ENCODE results near the gene TRPC4AP.

Gene TRPC4AP

DNA sequence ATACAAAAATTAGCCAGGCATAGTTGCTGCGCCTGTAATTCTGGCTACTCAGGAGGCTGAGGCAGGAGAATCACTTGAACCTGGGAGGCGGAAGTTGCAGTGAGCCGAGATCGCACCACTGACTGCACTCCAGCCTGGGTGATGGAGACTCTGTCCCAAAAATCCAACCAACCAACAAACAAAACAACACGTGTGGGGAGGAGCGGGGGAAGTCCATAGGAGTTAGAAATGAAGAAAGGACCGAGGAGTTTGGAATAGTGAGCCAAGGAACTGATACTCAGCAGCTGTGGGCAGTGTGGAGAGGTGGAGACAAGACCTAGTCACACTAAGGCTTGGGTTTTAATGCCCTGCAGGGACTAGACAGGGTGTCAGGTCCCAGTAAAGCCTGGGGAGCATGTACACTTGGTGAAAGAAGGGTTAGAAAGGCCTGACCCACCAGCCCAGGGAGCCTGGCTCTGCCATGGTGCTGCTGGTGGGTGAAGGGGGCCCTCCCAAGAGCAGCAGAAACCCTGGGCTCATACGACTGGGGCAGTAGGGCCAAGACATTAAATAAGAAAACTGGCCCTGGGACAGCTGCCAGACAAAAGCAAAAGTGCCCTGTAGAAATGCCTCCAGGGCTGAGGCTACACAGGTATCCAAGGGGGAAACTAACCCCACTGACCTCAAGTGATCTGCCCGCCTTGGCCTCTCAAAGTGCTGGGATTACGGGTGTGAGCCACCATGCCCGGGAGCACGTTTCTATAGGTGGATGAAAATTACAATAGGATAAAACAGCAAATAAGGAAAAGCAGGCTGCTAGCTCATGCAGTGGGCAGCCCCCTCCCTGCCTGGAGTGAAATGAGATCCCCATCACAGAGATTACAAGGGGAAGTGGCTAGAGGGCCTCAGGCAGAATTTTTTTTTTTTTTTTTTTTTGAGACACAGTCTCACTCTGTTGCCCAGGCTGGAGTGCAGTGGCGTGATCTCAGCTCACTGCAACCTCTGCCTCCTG is 78.9 kb downstream of the TRPC4AP start:
- H3K9me3 ChIP-seq (ENCODE audit: low read length) = no peaks in the 10 kb centered on the region
- no peak overlapping the region for H3K4me3 ChIP-seq (ENCODE audit: low read length)
- peaks cover 83% of the 10 kb centered on the region for H3K36me3 ChIP-seq (ENCODE audit: insufficient read depth, low read length)
- no peaks in the 10 kb centered on the region for H3K4me1 ChIP-seq (ENCODE audit: insufficient read depth, low read length)
- H3K27me3 ChIP-seq (ENCODE audit: insufficient read depth, low read length) = no peaks in the 10 kb centered on the region
- H2AFZ ChIP-seq (ENCODE audit: low read depth, low read length) = no peak overlapping the region

DNA sequence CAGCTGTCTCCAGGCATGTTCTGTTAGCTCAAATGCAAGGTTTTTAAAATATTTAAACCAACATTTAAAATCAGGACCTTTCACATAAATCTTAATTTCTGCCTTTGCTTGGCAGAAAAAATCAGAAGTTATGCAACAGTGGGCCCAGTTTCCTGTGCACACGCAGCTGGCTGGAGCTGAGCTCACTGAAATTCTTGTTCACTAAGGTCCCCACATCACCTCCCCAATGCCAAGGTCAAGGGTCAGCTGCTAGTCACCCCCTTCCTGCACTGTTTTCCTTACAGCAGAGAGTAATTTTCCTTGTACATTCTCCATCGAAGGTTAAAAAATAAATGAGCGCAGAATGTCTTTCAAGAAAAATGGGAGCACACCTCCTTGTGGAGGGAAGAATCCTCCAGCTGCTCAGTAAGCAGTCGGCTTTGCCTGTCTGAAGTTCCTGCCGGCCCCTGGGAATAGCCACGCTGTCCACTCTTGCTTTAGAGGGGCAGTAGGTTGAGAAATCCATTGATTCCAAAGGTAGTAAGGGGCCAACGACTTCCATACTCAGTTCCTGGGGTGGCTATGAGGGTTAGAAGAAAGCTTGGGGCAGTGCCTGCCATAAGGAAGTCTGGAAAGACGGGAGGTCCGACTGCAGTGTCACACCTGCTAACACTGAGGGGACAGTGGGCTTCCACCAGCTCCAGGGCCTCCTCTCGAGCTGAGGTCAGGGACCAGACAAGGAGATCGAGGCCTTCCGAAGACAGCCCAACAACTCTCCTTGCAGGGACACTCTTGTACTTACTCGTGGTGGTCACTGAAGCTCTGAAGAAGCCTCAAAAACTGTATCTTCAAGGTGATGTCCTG is 80.2 kb downstream of the TRPC4AP start:
- Histone ChIP-seq H3K4me3 (ENCODE audit: low read length) (no peak overlapping the region), H3K27me3 (ENCODE audit: insufficient read depth, low read length) (no peaks in the 10 kb centered on the region), H3K36me3 (ENCODE audit: insufficient read depth, low read length) (peaks cover 87% of the 10 kb centered on the region), H3K9me3 (ENCODE audit: low read length) (no peaks in the 10 kb centered on the region), H3K4me1 (ENCODE audit: insufficient read depth, low read length) (no peaks in the 10 kb centered on the region), H2AFZ (ENCODE audit: low read depth, low read length) (no peak overlapping the region)

DNA sequence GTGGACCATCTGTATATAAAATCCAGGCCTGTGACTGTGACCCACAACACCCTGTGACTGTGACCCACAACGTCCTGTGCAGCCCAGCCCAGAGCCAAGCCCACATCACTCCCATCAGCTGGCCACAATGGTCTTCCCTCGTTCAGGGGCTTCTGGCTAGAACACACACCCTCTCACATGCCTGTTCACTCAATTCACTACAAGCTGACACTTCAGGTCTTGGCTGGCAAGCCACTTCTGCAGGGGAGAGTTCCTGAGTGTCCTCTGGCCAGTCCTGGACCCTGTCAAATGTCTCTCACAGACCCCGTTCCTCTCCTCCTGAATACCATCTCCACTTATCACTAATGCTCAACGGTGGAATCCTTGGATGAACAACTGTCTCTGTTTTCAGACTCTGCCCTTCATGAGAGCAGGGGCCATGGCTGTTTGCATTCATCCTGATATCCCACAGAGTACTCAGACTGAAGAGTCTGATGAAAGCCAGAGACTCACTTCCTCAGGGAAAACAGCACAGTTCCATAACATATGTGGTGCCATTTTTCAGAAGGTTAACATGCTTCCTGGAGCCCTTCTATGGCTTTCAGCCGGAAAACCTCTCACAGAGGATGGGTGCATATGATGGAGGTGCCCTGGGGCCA is 80.9 kb downstream of the TRPC4AP start:
- H3K4me1 ChIP-seq (ENCODE audit: insufficient read depth, low read length) = no peaks in the 10 kb centered on the region
- H3K9me3 ChIP-seq (ENCODE audit: low read length) = no peaks in the 10 kb centered on the region
- H3K36me3 ChIP-seq (ENCODE audit: insufficient read depth, low read length) = peaks cover 88% of the 10 kb centered on the region
- H3K27me3 ChIP-seq (ENCODE audit: insufficient read depth, low read length) = no peaks in the 10 kb centered on the region
- no peak overlapping the region for H2AFZ ChIP-seq (ENCODE audit: low read depth, low read length)
- no peak overlapping the region for H3K4me3 ChIP-seq (ENCODE audit: low read length)

DNA sequence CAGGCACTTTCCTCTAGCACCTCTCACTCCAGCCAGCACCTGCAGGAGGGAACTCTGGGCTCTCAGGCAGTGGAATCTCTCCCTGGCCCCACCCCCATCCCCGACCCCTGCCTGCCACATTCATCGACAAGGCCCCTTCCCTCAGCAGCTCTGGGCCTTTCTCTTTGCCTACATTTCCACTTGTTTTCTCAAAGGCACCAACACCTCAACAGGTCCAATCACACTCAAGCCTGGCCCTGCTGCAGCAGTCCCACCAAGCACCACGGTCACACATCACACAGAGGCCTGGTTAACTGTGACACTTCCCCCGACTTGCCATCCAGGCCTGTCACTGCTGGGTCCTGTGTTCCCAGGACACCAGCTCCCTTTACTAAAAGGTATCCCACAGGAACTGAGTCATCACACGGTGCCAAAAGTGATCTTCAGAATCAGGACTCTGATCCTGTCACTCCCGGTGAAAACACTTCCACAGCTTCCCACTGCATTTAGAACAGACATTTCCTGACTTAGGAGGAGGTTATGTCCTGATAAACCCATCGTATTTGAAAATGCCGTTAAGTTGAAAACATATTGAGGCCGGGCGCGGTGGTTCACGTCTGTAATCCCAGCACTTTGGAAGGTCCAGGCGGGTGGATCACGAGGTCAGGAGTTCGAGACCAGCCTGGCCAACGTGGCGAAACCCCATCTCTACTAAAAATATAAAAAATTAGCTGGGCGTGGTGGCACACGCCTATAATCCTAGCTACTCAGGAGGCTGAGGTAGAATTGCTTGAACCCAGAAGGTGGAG is 82.0 kb downstream of the TRPC4AP start:
- Histone ChIP-seq H3K36me3 (ENCODE audit: insufficient read depth, low read length) (peaks cover 89% of the 10 kb centered on the region), H2AFZ (ENCODE audit: low read depth, low read length) (no peak overlapping the region), H3K4me1 (ENCODE audit: insufficient read depth, low read length) (no peaks in the 10 kb centered on the region), H3K9me3 (ENCODE audit: low read length) (no peaks in the 10 kb centered on the region), H3K4me3 (ENCODE audit: low read length) (no peak overlapping the region), H3K27me3 (ENCODE audit: insufficient read depth, low read length) (no peaks in the 10 kb centered on the region)

DNA sequence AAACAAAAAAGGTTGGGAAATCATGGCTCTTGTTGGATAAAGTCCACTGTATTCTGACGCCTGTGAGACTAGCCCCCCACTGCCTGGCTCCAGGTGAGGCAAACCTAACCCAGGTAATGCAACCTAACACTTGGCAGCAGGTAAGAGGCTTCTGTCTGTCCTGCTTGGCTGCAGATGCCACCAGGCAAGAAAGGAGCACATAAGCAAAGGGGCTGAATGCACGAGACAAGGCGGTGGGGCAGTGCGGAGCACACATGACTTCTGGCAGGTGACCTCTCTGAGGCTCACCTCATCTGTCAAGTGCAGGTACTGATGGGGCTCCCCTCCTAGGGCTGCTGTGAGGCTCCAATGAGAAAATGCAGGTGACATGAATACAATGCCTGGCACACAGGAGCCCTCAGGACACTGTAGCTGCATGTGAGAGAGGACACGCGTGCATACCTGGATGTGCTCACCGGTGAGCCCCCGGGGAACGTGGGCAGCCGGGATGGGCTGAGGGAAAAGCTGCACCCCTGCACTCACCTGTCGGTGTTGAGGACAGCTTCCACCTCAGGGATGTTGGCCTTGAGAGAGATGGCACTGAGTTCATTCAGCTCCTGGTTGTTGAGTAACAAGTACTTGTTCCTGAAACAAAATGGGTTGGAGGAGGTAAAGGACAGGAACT is 82.8 kb downstream of the TRPC4AP start:
- Histone ChIP-seq H3K27me3 (ENCODE audit: insufficient read depth, low read length) (no peaks in the 10 kb centered on the region), H3K9me3 (ENCODE audit: low read length) (no peaks in the 10 kb centered on the region), H3K4me3 (ENCODE audit: low read length) (no peak overlapping the region), H3K4me1 (ENCODE audit: insufficient read depth, low read length) (no peaks in the 10 kb centered on the region), H2AFZ (ENCODE audit: low read depth, low read length) (no peak overlapping the region), H3K36me3 (ENCODE audit: insufficient read depth, low read length) (peaks cover 89% of the 10 kb centered on the region)

DNA sequence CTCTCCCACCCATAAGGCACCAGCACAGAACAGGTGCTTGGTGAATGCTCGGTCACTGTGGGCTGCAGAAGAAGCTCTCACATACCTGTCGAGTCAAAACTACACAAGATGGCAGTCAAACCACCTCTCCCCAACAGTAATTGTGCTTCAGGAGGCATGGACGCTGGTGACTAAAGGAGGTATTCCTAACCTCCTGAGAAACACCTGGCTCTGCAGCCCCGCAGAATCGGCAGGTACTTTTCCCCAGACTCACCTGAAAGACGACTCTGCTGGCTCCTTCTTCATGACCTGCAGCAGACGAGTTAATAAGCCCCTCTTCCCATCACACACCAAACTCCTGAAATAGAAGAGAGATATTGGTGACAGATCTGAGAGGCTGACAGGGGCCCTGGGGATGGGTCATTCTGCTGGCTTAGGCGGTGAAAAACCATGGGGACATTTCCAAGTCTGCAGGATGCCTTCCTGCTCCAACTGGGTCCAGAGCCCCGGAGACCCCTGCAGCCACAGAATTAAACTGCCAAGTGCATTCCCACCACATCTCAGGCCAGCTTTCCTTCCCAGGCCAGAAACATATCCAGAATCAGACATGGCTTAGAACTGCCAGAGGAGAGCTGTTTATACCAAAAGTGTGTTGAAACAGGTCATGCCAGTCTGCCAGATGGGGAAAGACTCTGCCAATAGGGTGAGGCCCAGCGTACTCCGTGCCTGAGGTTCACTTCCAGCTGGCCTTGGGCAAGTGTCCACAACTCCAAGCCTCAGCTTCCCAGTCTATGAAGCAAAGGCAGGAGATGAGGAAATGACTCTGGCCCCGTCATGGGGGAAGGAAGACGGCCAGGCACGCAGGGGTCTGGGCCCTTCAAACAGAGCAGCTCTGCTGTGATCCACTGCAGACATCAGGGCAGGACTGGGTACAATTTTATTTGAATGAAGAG is 83.9 kb downstream of the TRPC4AP start:
- H3K27me3 ChIP-seq (ENCODE audit: insufficient read depth, low read length) = no peaks in the 10 kb centered on the region
- no peak overlapping the region for H2AFZ ChIP-seq (ENCODE audit: low read depth, low read length)
- H3K9me3 ChIP-seq (ENCODE audit: low read length) = no peaks in the 10 kb centered on the region
- no peak overlapping the region for H3K4me3 ChIP-seq (ENCODE audit: low read length)
- H3K4me1 ChIP-seq (ENCODE audit: insufficient read depth, low read length) = no peaks in the 10 kb centered on the region
- peaks cover 92% of the 10 kb centered on the region for H3K36me3 ChIP-seq (ENCODE audit: insufficient read depth, low read length)

DNA sequence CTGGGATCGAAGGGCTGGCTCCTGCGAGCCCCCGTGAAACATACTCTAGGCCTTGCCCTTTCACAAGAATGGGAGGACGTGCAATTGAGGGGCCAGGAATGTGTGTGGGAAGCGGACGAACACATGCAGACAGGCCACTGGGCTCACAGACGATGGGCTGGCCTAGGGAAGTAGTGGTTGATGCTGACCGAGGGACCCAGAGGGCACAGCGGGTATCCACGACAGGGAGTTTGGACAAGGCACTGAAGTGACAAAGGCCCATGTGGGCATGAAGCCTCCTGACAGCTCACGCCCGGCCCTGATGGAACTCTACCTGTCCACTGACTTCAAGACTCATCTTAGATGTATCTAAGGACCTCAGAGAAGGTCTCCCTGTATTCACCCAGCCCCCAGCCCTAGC is 84.7 kb downstream of the TRPC4AP start:
- Histone ChIP-seq H2AFZ (ENCODE audit: low read depth, low read length) (no peak overlapping the region), H3K4me3 (ENCODE audit: low read length) (no peak overlapping the region), H3K36me3 (ENCODE audit: insufficient read depth, low read length) (peaks cover 93% of the 10 kb centered on the region)

DNA sequence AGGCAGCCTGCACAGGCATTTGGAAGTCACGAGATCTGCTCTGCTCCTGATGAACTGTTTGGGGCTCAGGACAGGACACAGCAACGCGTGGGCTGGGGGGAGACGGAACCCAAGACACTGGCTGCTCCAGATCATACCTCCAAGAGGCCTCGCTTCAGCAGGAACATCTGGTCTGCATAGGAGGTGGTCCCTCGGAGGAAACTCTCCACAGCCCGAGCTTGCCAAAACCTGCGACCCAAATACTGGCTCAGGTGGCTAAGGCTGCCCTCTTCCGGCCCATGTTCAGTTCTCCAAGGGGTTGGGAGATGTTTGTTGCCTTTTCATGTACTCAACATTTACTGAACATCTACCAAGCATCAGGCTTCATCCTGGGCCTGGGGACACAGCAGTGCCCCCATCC is 85.2 kb downstream of the TRPC4AP start:
- H2AFZ ChIP-seq (ENCODE audit: low read depth, low read length) = no peak overlapping the region
- no peaks in the 10 kb centered on the region for H3K27me3 ChIP-seq (ENCODE audit: insufficient read depth, low read length)
- no peak overlapping the region for H3K4me3 ChIP-seq (ENCODE audit: low read length)
- peaks cover 93% of the 10 kb centered on the region for H3K36me3 ChIP-seq (ENCODE audit: insufficient read depth, low read length)
- H3K9me3 ChIP-seq (ENCODE audit: low read length) = no peaks in the 10 kb centered on the region
- no peaks in the 10 kb centered on the region for H3K4me1 ChIP-seq (ENCODE audit: insufficient read depth, low read length)

More for the DNA sequence above, 84.7 kb downstream of the TRPC4AP start:
- no peaks in the 10 kb centered on the region for H3K4me1 ChIP-seq (ENCODE audit: insufficient read depth, low read length)
- no peaks in the 10 kb centered on the region for H3K9me3 ChIP-seq (ENCODE audit: low read length)
- no peaks in the 10 kb centered on the region for H3K27me3 ChIP-seq (ENCODE audit: insufficient read depth, low read length)

DNA sequence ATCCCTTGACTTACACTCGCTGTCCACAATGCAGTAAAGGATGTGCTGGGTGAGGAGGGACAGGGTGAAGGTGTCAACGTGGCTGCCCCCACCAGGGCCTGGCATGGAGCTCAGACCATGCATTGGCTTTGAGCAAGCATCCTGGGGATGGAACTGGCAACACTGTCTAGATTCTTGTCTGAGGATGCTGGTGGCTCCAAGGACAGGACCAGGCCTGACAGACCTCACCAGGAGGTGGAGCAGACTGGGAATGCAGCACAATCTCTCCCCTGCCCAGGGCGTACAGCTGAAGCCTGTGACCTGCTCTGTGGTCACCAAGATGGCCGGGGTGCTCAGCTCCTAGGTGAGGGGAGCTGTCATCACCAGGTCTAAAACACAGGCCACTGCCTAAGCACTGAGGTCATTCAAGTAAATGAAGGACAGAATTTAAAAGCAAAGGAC is 86.1 kb downstream of the TRPC4AP start:
- H3K4me3 ChIP-seq (ENCODE audit: low read length) = no peak overlapping the region
- no peaks in the 10 kb centered on the region for H3K9me3 ChIP-seq (ENCODE audit: low read length)
- no peak overlapping the region for H2AFZ ChIP-seq (ENCODE audit: low read depth, low read length)
- no peaks in the 10 kb centered on the region for H3K27me3 ChIP-seq (ENCODE audit: insufficient read depth, low read length)
- H3K4me1 ChIP-seq (ENCODE audit: insufficient read depth, low read length) = no peaks in the 10 kb centered on the region
- peaks cover 93% of the 10 kb centered on the region for H3K36me3 ChIP-seq (ENCODE audit: insufficient read depth, low read length)

DNA sequence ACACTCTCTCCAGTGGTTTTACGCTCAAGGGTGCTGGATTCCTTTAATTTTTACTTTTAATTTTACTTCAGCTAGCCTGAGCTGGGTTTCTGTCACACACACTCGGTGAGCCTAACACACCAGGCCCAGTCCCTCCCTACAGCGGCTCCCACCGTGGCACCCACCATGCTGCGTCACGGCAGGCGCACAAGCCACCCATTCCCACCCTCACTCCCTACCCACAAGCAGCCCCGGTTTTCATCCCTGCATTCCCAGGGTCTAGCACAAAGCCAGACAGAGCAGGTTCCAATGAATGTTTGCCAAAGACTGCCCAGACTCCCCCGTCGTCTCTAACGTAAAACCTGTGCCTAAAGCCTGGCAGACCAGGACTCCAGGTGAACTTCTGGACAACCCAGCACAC is 86.6 kb downstream of the TRPC4AP start:
- H3K36me3 ChIP-seq (ENCODE audit: insufficient read depth, low read length) = peaks cover 93% of the 10 kb centered on the region
- no peak overlapping the region for H3K4me3 ChIP-seq (ENCODE audit: low read length)
- no peak overlapping the region for H2AFZ ChIP-seq (ENCODE audit: low read depth, low read length)

DNA sequence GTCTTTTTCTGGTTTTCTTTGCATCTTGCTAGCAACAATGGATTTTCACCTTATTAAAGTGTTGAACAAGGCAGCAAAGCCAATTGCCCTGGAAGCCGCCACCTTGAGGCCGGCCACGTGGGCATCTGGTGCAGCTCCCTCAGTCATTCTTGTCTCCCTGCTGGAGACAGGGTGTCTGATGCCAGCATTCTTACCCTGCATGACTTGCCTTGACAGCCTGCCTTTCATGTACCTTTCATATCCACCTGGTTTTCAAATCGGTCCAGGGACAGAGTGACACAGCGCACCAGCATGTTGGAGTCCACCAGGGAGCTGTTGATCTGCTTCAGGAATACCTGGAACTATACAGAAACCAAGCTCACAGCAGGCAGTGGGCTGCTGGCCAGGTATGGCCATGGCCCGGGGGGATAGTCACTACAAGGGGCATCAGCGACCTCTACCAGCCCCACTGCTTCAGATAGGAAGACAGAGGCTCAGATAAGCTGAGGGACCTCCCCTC is 87.1 kb downstream of the TRPC4AP start:
- Histone ChIP-seq H3K27me3 (ENCODE audit: insufficient read depth, low read length) (no peaks in the 10 kb centered on the region), H3K4me1 (ENCODE audit: insufficient read depth, low read length) (no peaks in the 10 kb centered on the region), H3K4me3 (ENCODE audit: low read length) (no peak overlapping the region), H3K9me3 (ENCODE audit: low read length) (no peaks in the 10 kb centered on the region), H2AFZ (ENCODE audit: low read depth, low read length) (no peak overlapping the region), H3K36me3 (ENCODE audit: insufficient read depth, low read length) (peaks cover 95% of the 10 kb centered on the region)

More for the DNA sequence above, 86.6 kb downstream of the TRPC4AP start:
- H3K27me3 ChIP-seq (ENCODE audit: insufficient read depth, low read length) = no peaks in the 10 kb centered on the region
- no peaks in the 10 kb centered on the region for H3K4me1 ChIP-seq (ENCODE audit: insufficient read depth, low read length)
- H3K9me3 ChIP-seq (ENCODE audit: low read length) = no peaks in the 10 kb centered on the region

All from neuron (in vitro differentiated cells).